Measurements from ENCODE around the gene FOXC1.

FOXC1 gene

GRCh38 chr6:1572892-1573291, 36.8 kb upstream of the FOXC1 start:
- no peak for DNase-seq (ENCODE audit: low read depth)
- H3K4me3 ChIP-seq (ENCODE audit: low read depth, low read length) = no peak overlapping the region
- TF ChIP-seq CTCF (conservative IDR thresholded peaks at IDR 0.05; ENCODE audit: low read depth, low read length) = no peak

GRCh38 chr6:1574083-1574761, 35.5 kb upstream of the FOXC1 start:
- no peak overlapping the region for H3K4me3 ChIP-seq (ENCODE audit: low read depth, low read length)
- DNase-seq (ENCODE audit: low read depth) = no peak
- TF ChIP-seq CTCF (conservative IDR thresholded peaks at IDR 0.05; ENCODE audit: low read depth, low read length) = no peak

- TF ChIP-seq CTCF (conservative IDR thresholded peaks at IDR 0.05; ENCODE audit: low read depth, low read length) = no peak
- no peak overlapping the region for H3K4me3 ChIP-seq (ENCODE audit: low read depth, low read length)
- DNase-seq (ENCODE audit: low read depth) = no peak
Observed at GRCh38 chr6:1574890-1575209, 34.9 kb upstream of the FOXC1 start.

DNA sequence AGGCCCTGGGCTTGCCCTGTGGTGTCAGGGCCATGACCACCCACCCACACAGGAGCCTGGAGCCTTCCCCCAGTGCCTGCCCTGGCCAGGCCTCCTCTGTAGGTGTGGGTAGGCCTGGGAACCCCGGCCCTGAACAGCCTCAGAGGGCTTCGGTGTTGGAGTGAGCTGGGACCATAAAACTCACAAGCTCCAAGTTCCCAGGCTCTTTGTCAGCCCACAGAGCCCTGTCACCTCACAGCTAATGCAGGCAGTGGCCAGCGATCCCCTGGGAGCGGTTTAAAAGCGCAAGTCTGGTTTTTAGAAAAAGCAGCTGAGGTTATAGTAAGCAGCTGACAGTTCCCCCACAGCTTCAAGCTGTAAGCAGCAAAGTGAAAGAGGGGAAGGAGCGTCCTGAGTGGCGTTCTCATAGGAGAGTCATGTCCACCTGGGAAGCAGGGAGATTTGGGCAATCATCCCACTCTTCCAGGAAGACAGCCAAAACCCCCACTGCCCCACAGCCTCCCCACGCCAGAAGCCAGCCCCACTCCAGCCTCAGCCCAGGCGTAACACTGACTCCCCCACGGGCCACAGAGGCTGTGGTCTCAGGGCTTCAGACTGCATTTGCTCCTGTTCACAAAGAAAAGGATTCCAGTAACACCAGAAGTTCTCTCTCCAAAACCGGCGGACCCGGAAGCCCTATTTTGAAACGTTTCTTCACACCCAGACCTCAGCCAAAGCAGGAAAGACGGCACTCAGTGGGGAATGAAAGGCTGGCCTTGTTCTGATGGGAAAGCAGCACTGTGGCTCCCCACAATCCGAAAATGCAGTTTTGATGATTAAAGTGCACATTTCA, 34.3 kb upstream of the FOXC1 start:
- H3K4me3 ChIP-seq (ENCODE audit: low read depth, low read length) = peak overlapping the region; percentile 47
- DNase-seq (ENCODE audit: low read depth) = peak; percentile 62
- no peak for TF ChIP-seq CTCF (conservative IDR thresholded peaks at IDR 0.05; ENCODE audit: low read depth, low read length)

GRCh38 chr6:1576166-1576565, 33.5 kb upstream of the FOXC1 start:
- TF ChIP-seq CTCF (conservative IDR thresholded peaks at IDR 0.05; ENCODE audit: low read depth, low read length) = no peak
- H3K4me3 ChIP-seq (ENCODE audit: low read depth, low read length) = no peak overlapping the region
- peak; percentile 8 for DNase-seq (ENCODE audit: low read depth)

- DNase-seq (ENCODE audit: low read depth) = no peak
Observed at GRCh38 chr6:1576711-1577110, 33.0 kb upstream of the FOXC1 start.

More at GRCh38 chr6:1576711-1577110, 33.0 kb upstream of the FOXC1 start:
- no peak overlapping the region for H3K4me3 ChIP-seq (ENCODE audit: low read depth, low read length)
- TF ChIP-seq CTCF (conservative IDR thresholded peaks at IDR 0.05; ENCODE audit: low read depth, low read length) = no peak
